HepG2 (cell line): ENCODE measurements around the gene CLMP. TPM values are rescaled to one million over a fixed set of nuclear protein-coding genes. Genes with fewer than 3 reads are reported as not detected.
A peak's percentile ranks its signal among the peaks of the same experiment; 100 is the strongest.

Experiments
- ARNTL ChIP-seq: sonication (generic); formaldehyde crosslinking; IDR thresholded peaks from 2 replicates; pipeline ENCODE4 v1.4.0; 2020; ENCODE audit warnings: mild to moderate bottlenecking, missing genetic modification reagents
- ATF7 ChIP-seq, 2 experiments: fragments of 450-650 bp in 1 of 2; sonication (generic) in 1 of 2; formaldehyde crosslinking in 1 of 2; IDR thresholded peaks; 2 replicates each; pipeline versions ENCODE4 v1.4.0 to v1.6.1; 2016 to 2020; ENCODE audit warnings: antibody characterized with exemption in 1 of 2, mild to moderate bottlenecking in 1 of 2, missing genetic modification reagents in 1 of 2
- BRCA1 ChIP-seq: sonication (generic); formaldehyde crosslinking; IDR thresholded peaks from 2 replicates; pipeline ENCODE4 v1.4.0; 2020; ENCODE audit warnings: missing genetic modification reagents
- CC2D1A ChIP-seq: sonication (generic); formaldehyde crosslinking; IDR thresholded peaks from 2 replicates; pipeline ENCODE4 v1.8.1; 2023; ENCODE audit warnings: mild to moderate bottlenecking, missing genetic modification reagents
- CENPX ChIP-seq: sonication (generic); formaldehyde crosslinking; IDR thresholded peaks from 2 replicates; pipeline ENCODE4 v1.9.0; 2021; ENCODE audit warnings: mild to moderate bottlenecking, missing genetic modification reagents, moderate library complexity
- CERS6 ChIP-seq: sonication (generic); formaldehyde crosslinking; IDR thresholded peaks from 2 replicates; pipeline ENCODE4 v1.5.0; 2020; ENCODE audit warnings: missing genetic modification reagents
- HDAC2 ChIP-seq: sonication (generic); formaldehyde crosslinking; IDR thresholded peaks from 2 replicates; pipeline ENCODE4 v1.4.0; 2020; ENCODE audit warnings: missing genetic modification reagents
- HNF4G ChIP-seq, 2 experiments: sonication (generic) in 1 of 2; formaldehyde crosslinking in 1 of 2; IDR thresholded peaks; 2 replicates each; pipeline versions ENCODE4 v1.4.0 to v1.6.1; 2011 to 2020; ENCODE audit warnings: borderline replicate concordance in 2 of 2, low read depth in 2 of 2, mild to moderate bottlenecking in 2 of 2, low read length in 1 of 2, missing genetic modification reagents in 1 of 2, moderate library complexity in 1 of 2
- NCOA5 ChIP-seq: sonication (generic); formaldehyde crosslinking; IDR thresholded peaks from 2 replicates; pipeline ENCODE4 v1.4.0; 2020; ENCODE audit warnings: missing genetic modification reagents
- NONO ChIP-seq, 2 experiments: fragments of 450-650 bp in 1 of 2; sonication (generic) in 1 of 2; formaldehyde crosslinking in 1 of 2; IDR thresholded peaks in 1 of 2; conservative IDR thresholded peaks in 1 of 2; 2 replicates each; pipeline versions ENCODE4 v1.6.1 to v1.8.0; 2017 to 2022; ENCODE audit warnings: mild to moderate bottlenecking in 1 of 2, missing genetic modification reagents in 1 of 2, moderate library complexity in 1 of 2
- PCBP1 ChIP-seq: fragments of 200-400 bp; formaldehyde crosslinking; IDR thresholded peaks from 2 replicates; pipeline ENCODE4 v1.6.1; 2017; ENCODE audit warnings: mild to moderate bottlenecking, low read depth, low read length, borderline replicate concordance
- PCBP2 ChIP-seq: fragments of 200-400 bp; formaldehyde crosslinking; optimal IDR thresholded peaks from 2 replicates; pipeline ENCODE3; 2018; ENCODE audit warnings: low read length, low read depth; ENCODE audit not compliant: poor library complexity, severe bottlenecking
- PITX1 ChIP-seq: sonication (generic); formaldehyde crosslinking; IDR thresholded peaks from 2 replicates; pipeline ENCODE4 v1.5.1; 2020; ENCODE audit warnings: mild to moderate bottlenecking, missing genetic modification reagents
- POGK ChIP-seq: sonication (generic); formaldehyde crosslinking; conservative IDR thresholded peaks from 2 replicates; pipeline ENCODE4 v1.8.0; 2022; ENCODE audit warnings: mild to moderate bottlenecking, moderate library complexity, missing genetic modification reagents
- RARA ChIP-seq: IDR thresholded peaks from 2 replicates; pipeline ENCODE4 v1.6.1; 2016; ENCODE audit warnings: missing genetic modification reagents, missing compliant biosample characterization
- SCMH1 ChIP-seq: sonication (generic); formaldehyde crosslinking; IDR thresholded peaks from 2 replicates; pipeline ENCODE4 v1.9.0; 2021; ENCODE audit warnings: missing genetic modification reagents, mild to moderate bottlenecking, borderline replicate concordance
- SIX4 ChIP-seq: sonication (generic); formaldehyde crosslinking; IDR thresholded peaks from 2 replicates; pipeline ENCODE4 v1.4.0; 2020; ENCODE audit warnings: missing genetic modification reagents
- SRSF4 ChIP-seq: fragments of 200-400 bp; formaldehyde crosslinking; IDR thresholded peaks from one replicate; pipeline ENCODE4 v1.6.1; 2018; ENCODE audit warnings: mild to moderate bottlenecking, low read depth, low read length, moderate library complexity; ENCODE audit not compliant: poor library complexity, severe bottlenecking
- SSRP1 ChIP-seq: IDR thresholded peaks from 2 replicates; pipeline ENCODE4 v1.6.1; 2016; ENCODE audit warnings: control low read depth
- ZFP36L2 ChIP-seq: sonication (generic); formaldehyde crosslinking; IDR thresholded peaks from 2 replicates; pipeline ENCODE4 v1.4.0; 2020; ENCODE audit warnings: missing genetic modification reagents
- ZNF12 ChIP-seq: sonication (generic); formaldehyde crosslinking; IDR thresholded peaks from 2 replicates; pipeline ENCODE4 v1.5.0; 2020; ENCODE audit warnings: missing genetic modification reagents
- ZNF225 ChIP-seq: sonication (generic); formaldehyde crosslinking; IDR thresholded peaks from 2 replicates; pipeline ENCODE4 v1.4.0; 2020; ENCODE audit warnings: mild to moderate bottlenecking, missing genetic modification reagents
- ZNF549 ChIP-seq: sonication (generic); formaldehyde crosslinking; IDR thresholded peaks from 2 replicates; pipeline ENCODE4 v1.5.0; 2020; ENCODE audit warnings: missing genetic modification reagents
- ZNF564 ChIP-seq: sonication (generic); formaldehyde crosslinking; IDR thresholded peaks from 2 replicates; pipeline ENCODE4 v1.8.1; 2023; ENCODE audit warnings: mild to moderate bottlenecking, missing genetic modification reagents
- ZNF720 ChIP-seq: sonication (generic); formaldehyde crosslinking; IDR thresholded peaks from 2 replicates; pipeline ENCODE4 v1.4.0; 2020; ENCODE audit warnings: missing genetic modification reagents
- ZNF772 ChIP-seq: sonication (generic); formaldehyde crosslinking; IDR thresholded peaks from 2 replicates; pipeline ENCODE4 v1.5.0; 2020; ENCODE audit warnings: mild to moderate bottlenecking, missing genetic modification reagents
- ZNF781 ChIP-seq: sonication (generic); formaldehyde crosslinking; IDR thresholded peaks from 2 replicates; pipeline ENCODE4 v1.5.1; 2020; ENCODE audit warnings: borderline replicate concordance, mild to moderate bottlenecking, missing genetic modification reagents; ENCODE audit errors: not compliant biosample characterization
- ZSCAN20 ChIP-seq: sonication (generic); formaldehyde crosslinking; IDR thresholded peaks from 2 replicates; pipeline ENCODE4 v1.4.0; 2020; ENCODE audit warnings: missing genetic modification reagents, mild to moderate bottlenecking, borderline replicate concordance
- polyA plus RNA-seq, 8 experiments: library from polyadenylated mRNA; depleted of rRNA in 3 of 8; stranded (reverse) in 7 of 8; unstranded in 1 of 8; fragments of >200 nt; fragmentation: Illumina TruSeq in 4 of 8; extraction: Trizol in 4 of 8; gene quantifications; 2 replicates each; pipeline versions ENCODE4 v1.2.1 to v1.2.3, GENCODE V29; 2011 to 2016; ENCODE audit warnings: low read depth in 4 of 8, missing spikeins in 1 of 8, mixed read lengths in 1 of 8; ENCODE audit not compliant: insufficient read depth in 1 of 8
- total RNA-seq, 5 experiments: library from RNA; depleted of rRNA; stranded (reverse); fragments of >200 nt; fragmentation: Illumina TruSeq; extraction: Trizol; gene quantifications; 2 replicates each; pipeline ENCODE4 v1.2.3, GENCODE V29; 2016; ENCODE audit warnings: low read depth in 1 of 5

CLMP gene
- total and polyA plus RNA-seq, 2 of the 13 experiments (the other 11 are each of a cell fraction or from before 2014, with no cell fraction given): not detected

- TF ChIP-seq CC2D1A (CRISPR knock-in tag) (no peak), PITX1 (CRISPR knock-in tag) (no peak), ZFP36L2 (no peak), PCBP1 (peak; percentile 88; the same call in 1 of the 2 replicates), SIX4 (CRISPR knock-in tag) (no peak), ZNF549 (no peak), SRSF4 (no peak), NONO (IDR thresholded peaks at IDR 0.05) (no peak), NONO (CRISPR knock-in tag; conservative IDR thresholded peaks at IDR 0.05) (peak; percentile 48; the same call in 1 of the 2 replicates), ZNF781 (CRISPR knock-in tag) (no peak), BRCA1 (CRISPR knock-in tag) (no peak), HNF4G (IDR thresholded peaks at IDR 0.05; ENCODE audit: borderline replicate concordance, low read depth, low read length) (no peak), HNF4G (CRISPR knock-in tag; IDR thresholded peaks at IDR 0.05; ENCODE audit: borderline replicate concordance, low read depth) (peak; percentile 69; the same call in 1 of the 2 replicates), ZNF564 (0 out of 2 replicates have a peak, but pooled peaks have one; percentile 26), ZNF12 (CRISPR knock-in tag) (peak; percentile 16), NCOA5 (no peak), RARA (no peak; the same call in 1 of the 2 replicates), POGK (CRISPR knock-in tag) (peak; percentile 40; the same call in 1 of the 2 replicates), ARNTL (CRISPR knock-in tag) (peak; percentile 39; the same call in 1 of the 2 replicates), SSRP1 (CRISPR knock-in tag) (no peak), PCBP2 (no peak), HDAC2 (CRISPR knock-in tag) (no peak), CENPX (CRISPR knock-in tag) (no peak), CERS6 (CRISPR knock-in tag) (no peak), ATF7 (IDR thresholded peaks at IDR 0.05) (no peak), ATF7 (CRISPR knock-in tag; IDR thresholded peaks at IDR 0.05) (no peak), ZNF225 (CRISPR knock-in tag) (no peak), ZSCAN20 (CRISPR knock-in tag) (peak; percentile 15; the same call in 1 of the 2 replicates), ZNF720 (CRISPR knock-in tag) (no peak), SCMH1 (CRISPR knock-in tag) (no peak), ZNF772 (CRISPR knock-in tag) (0 out of 2 replicates have a peak, but pooled peaks have one; percentile 10)
Observed at GRCh38 chr11:123062158-123062891, 132.7 kb downstream of the CLMP start (continued).
